GM12892 (cell line): ENCODE measurements around the gene ZHX3.

Source experiments
- POLR2A ChIP-seq: IDR thresholded peaks from 2 replicates; pipeline ENCODE4 v1.6.1; 2011; ENCODE audit warnings: low read depth, low read length, control low read depth
- POLR2AphosphoS5 ChIP-seq: IDR thresholded peaks from 2 replicates; pipeline ENCODE4 v1.6.1; 2011; ENCODE audit warnings: low read depth, low read length, control low read depth
- TAF1 ChIP-seq: IDR thresholded peaks from 2 replicates; pipeline ENCODE4 v1.6.1; 2011; ENCODE audit warnings: low read depth, mild to moderate bottlenecking, control low read depth, low read length, borderline replicate concordance

DNA sequence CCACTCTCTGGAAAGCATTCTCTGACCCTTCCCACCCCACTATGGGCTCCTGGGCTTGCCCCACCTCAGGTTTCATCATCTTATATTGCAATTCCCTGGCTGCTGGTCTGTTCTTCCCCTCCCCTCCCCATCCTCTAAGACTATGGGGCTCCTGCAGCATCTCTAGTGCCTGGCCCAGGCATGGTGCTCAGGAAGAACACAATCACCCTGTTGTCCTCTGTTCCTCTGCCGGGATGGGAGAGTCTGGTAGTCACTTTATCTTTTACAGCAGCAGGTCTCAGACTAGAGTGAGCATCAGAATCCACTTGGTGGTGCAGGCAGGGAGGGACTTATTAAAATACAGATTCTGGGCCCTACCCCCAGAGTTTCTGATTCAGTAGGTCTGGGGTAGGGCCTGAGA lies 18.1 kb upstream of the ZHX3 start:
- TF ChIP-seq POLR2A (no peak), TAF1 (no peak), POLR2AphosphoS5 (no peak)
